GM23248 (cell line): ENCODE data around the gene DAO.

ENCODE experiments used
- EZH2 ChIP-seq: fragments of 200-600 bp; sonication (generic); IDR thresholded peaks from 2 replicates; pipeline ENCODE4 v1.6.1; 2018; ENCODE audit warnings: antibody characterized with exemption, mild to moderate bottlenecking; ENCODE audit not compliant: insufficient read depth, poor library complexity, severe bottlenecking
- EZH2phosphoT487 ChIP-seq: fragments of 200-600 bp; sonication (generic); IDR thresholded peaks from 2 replicates; pipeline ENCODE4 v1.6.1; 2018; ENCODE audit warnings: antibody characterized with exemption, moderate library complexity, mild to moderate bottlenecking, low read depth; ENCODE audit not compliant: insufficient read depth

DNA sequence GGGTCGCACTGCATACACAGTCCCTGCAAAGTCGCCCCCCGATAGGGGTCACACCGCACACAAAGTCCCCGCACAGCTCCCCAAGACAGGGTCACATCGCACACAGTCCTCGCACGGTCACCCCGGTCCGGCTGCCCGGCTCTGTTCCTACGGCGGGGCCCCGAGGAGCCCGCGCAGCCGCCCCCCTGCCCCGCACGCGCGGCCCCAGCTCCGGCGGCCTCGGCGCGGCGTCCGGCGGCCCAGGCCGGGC lies 22.8 kb upstream of the DAO start:
- TF ChIP-seq EZH2 = no peak
- no peak for TF ChIP-seq EZH2phosphoT487
